SK-N-SH treated with all-trans-retinoic acid at 6 μM for 48 hours (cell line): ENCODE data around the gene DCDC1.

Experiments used
- ATAC-seq: fragments of 200-7000 bp; cut with Tn5 transposase; 3 replicates; pipeline ENCODE4 v1.9.1; 2020; ENCODE audit warnings: mild to moderate bottlenecking, moderate library complexity
- BACH2 ChIP-seq: fragments of 250-450 bp; sonication (Bioruptor Pico); IDR thresholded peaks from 2 replicates; pipeline ENCODE4 v1.9.0; 2021; ENCODE audit warnings: mild to moderate bottlenecking, borderline replicate concordance
- CREB5 ChIP-seq: fragments of 250-450 bp; sonication (Bioruptor Pico); IDR thresholded peaks from 2 replicates; pipeline ENCODE4 v1.5.1; 2020; ENCODE audit warnings: low read depth, mild to moderate bottlenecking, moderate library complexity
- CSDC2 ChIP-seq: fragments of 250-450 bp; sonication (Bioruptor Pico); IDR thresholded peaks from 2 replicates; pipeline ENCODE4 v1.5.0; 2020; ENCODE audit warnings: mild to moderate bottlenecking, moderate library complexity
- CSRNP3 ChIP-seq: fragments of 250-450 bp; sonication (Bioruptor Pico); IDR thresholded peaks from 2 replicates; pipeline ENCODE4 v1.5.1; 2021; ENCODE audit warnings: mild to moderate bottlenecking, moderate library complexity
- ESRRG ChIP-seq: fragments of 250-450 bp; sonication (Bioruptor Pico); IDR thresholded peaks from 2 replicates; pipeline ENCODE4 v1.6.1; 2021; ENCODE audit warnings: mild to moderate bottlenecking
- ISL1 ChIP-seq: fragments of 250-450 bp; sonication (Bioruptor Pico); IDR thresholded peaks from 2 replicates; pipeline ENCODE4 v2.1.2; 2022; ENCODE audit warnings: mild to moderate bottlenecking, moderate library complexity
- OSR1 ChIP-seq: fragments of 250-450 bp; sonication (Bioruptor Pico); IDR thresholded peaks from 2 replicates; pipeline ENCODE4 v1.8.0; 2022; ENCODE audit warnings: moderate library complexity, mild to moderate bottlenecking, inconsistent platforms
- PATZ1 ChIP-seq: fragments of 250-450 bp; sonication (Bioruptor Pico); IDR thresholded peaks from 2 replicates; pipeline ENCODE4 v1.8.0; 2020; ENCODE audit warnings: mild to moderate bottlenecking, moderate library complexity, borderline replicate concordance
- PPARA ChIP-seq: fragments of 250-450 bp; sonication (Bioruptor Pico); IDR thresholded peaks from 2 replicates; pipeline ENCODE4 v1.5.0; 2020; ENCODE audit warnings: mild to moderate bottlenecking, borderline replicate concordance
- RARB ChIP-seq: fragments of 250-450 bp; sonication (Bioruptor Pico); IDR thresholded peaks from 2 replicates; pipeline ENCODE4 v1.8.0; 2021; ENCODE audit warnings: mild to moderate bottlenecking, moderate library complexity
- SNAI2 ChIP-seq: fragments of 250-450 bp; sonication (Bioruptor Pico); IDR thresholded peaks from 2 replicates; pipeline ENCODE4 v1.5.0; 2020; ENCODE audit warnings: mild to moderate bottlenecking, moderate library complexity
- TCF4 ChIP-seq: fragments of 250-450 bp; sonication (Bioruptor Pico); IDR thresholded peaks from 2 replicates; pipeline ENCODE4 v1.8.0; 2021; ENCODE audit warnings: mild to moderate bottlenecking, moderate library complexity, borderline replicate concordance
- TOX ChIP-seq: fragments of 250-450 bp; sonication (Bioruptor Pico); IDR thresholded peaks from 2 replicates; pipeline ENCODE4 v1.8.0; 2021; ENCODE audit warnings: mild to moderate bottlenecking, moderate library complexity, borderline replicate concordance
- TSHZ2 ChIP-seq: fragments of 250-450 bp; sonication (Bioruptor Pico); IDR thresholded peaks from 2 replicates; pipeline ENCODE4 v1.5.0; 2020; ENCODE audit warnings: mild to moderate bottlenecking, moderate library complexity
- ZFP3 ChIP-seq: fragments of 250-450 bp; sonication (Bioruptor Pico); IDR thresholded peaks from 2 replicates; pipeline ENCODE4 v1.5.0; 2020; ENCODE audit warnings: mild to moderate bottlenecking, moderate library complexity
- ZFP30 ChIP-seq: fragments of 450-650 bp; formaldehyde crosslinking; IDR thresholded peaks from 2 replicates; pipeline ENCODE4 v1.5.0; 2022; ENCODE audit warnings: mild to moderate bottlenecking, moderate library complexity
- ZNF8 ChIP-seq: fragments of 450-650 bp; formaldehyde crosslinking; IDR thresholded peaks from 2 replicates; pipeline ENCODE4 v1.5.0; 2020; ENCODE audit warnings: mild to moderate bottlenecking, moderate library complexity

DCDC1 gene

GRCh38 chr11:31069447-31070205 is 299.9 kb downstream of the DCDC1 start:
- TF ChIP-seq PATZ1 (CRISPR knock-in tag) (no peak), SNAI2 (no peak), OSR1 (CRISPR knock-in tag) (no peak), TCF4 (no peak), BACH2 (CRISPR knock-in tag) (no peak), ZFP3 (CRISPR knock-in tag) (no peak), CREB5 (no peak), ISL1 (CRISPR knock-in tag) (no peak), TSHZ2 (no peak)
- TF ChIP-seq, all 23 proteins: peak for 0
- ATAC-seq: no peak

- no peak for ATAC-seq
Measured at GRCh38 chr11:31060880-31061279, 308.7 kb downstream of the DCDC1 start.

GRCh38 chr11:31059529-31059928 is 310.0 kb downstream of the DCDC1 start:
- TF ChIP-seq ZFP30 (CRISPR knock-in tag): no peak
- no peak for TF ChIP-seq OSR1 (CRISPR knock-in tag)
- TF ChIP-seq CSRNP3: no peak
- no peak for TF ChIP-seq ZNF8 (CRISPR knock-in tag)
- no peak for TF ChIP-seq CREB5
- TF ChIP-seq PPARA: no peak
- TF ChIP-seq CSDC2 (CRISPR knock-in tag): no peak
- no peak for TF ChIP-seq PATZ1 (CRISPR knock-in tag)
- no peak for TF ChIP-seq ESRRG
- TF ChIP-seq BACH2 (CRISPR knock-in tag): no peak
- no peak for ATAC-seq

More at GRCh38 chr11:31060880-31061279, 308.7 kb downstream of the DCDC1 start:
- no peak for TF ChIP-seq CSRNP3
- no peak for TF ChIP-seq TOX
- no peak for TF ChIP-seq PPARA
- TF ChIP-seq RARB: no peak
- TF ChIP-seq SNAI2: no peak
- TF ChIP-seq ZFP30 (CRISPR knock-in tag): no peak
